Measurements from ENCODE around the gene ESRRB. TPM values are rescaled to one million over a fixed set of nuclear protein-coding genes. Genes with fewer than 3 reads are reported as not detected.

Gene ESRRB
- total RNA-seq, 1 donor from 2014 or later: 0.74 TPM

DNA sequence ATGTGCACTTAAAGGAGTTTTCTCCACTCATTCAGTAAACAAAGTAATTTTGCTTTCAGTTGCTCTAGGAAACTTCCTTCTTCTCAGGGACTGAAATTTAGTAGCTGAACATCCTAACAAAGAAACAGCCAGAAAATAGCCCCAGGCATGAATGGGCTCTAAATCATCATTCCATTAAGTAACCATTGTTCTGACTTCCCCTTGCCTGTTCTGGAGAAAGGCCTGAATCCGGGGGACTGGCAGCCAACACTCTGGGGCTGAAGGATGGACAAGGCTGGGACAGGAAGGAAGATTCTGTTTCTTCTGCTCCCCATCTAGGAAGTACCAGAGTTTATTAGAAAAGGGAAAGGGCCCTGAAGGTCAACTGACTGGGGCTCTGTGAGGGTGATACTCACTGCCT lies 104.5 kb downstream of the ESRRB start:
- TF ChIP-seq, protein P1, sequence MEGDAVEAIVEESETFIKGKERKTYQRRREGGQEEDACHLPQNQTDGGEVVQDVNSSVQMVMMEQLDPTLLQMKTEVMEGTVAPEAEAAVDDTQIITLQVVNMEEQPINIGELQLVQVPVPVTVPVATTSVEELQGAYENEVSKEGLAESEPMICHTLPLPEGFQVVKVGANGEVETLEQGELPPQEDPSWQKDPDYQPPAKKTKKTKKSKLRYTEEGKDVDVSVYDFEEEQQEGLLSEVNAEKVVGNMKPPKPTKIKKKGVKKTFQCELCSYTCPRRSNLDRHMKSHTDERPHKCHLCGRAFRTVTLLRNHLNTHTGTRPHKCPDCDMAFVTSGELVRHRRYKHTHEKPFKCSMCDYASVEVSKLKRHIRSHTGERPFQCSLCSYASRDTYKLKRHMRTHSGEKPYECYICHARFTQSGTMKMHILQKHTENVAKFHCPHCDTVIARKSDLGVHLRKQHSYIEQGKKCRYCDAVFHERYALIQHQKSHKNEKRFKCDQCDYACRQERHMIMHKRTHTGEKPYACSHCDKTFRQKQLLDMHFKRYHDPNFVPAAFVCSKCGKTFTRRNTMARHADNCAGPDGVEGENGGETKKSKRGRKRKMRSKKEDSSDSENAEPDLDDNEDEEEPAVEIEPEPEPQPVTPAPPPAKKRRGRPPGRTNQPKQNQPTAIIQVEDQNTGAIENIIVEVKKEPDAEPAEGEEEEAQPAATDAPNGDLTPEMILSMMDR (IDR thresholded peaks at IDR 0.05): no peak
- TF ChIP-seq POLR2A (IDR thresholded peaks at IDR 0.05) (no peak), POLR2AphosphoS5 (IDR thresholded peaks at IDR 0.05; ENCODE audit: insufficient read depth in 1 of 2, low read depth in 1 of 2) (no peak)
- Histone ChIP-seq H3K4me1 (no peaks in the 10 kb centered on the region), H3K9me3 (no peaks in the 10 kb centered on the region), H3K27me3 (no peaks in the 10 kb centered on the region), H3K4me3 (no peak overlapping the region), H3K36me3 (no peaks in the 10 kb centered on the region), H3K27ac (no peak overlapping the region)
- intact Hi-C loops (cut with DNase I): no loop called here
- no peak for DNase-seq (ENCODE audit: extremely low spot score in 2 of 2)

DNA sequence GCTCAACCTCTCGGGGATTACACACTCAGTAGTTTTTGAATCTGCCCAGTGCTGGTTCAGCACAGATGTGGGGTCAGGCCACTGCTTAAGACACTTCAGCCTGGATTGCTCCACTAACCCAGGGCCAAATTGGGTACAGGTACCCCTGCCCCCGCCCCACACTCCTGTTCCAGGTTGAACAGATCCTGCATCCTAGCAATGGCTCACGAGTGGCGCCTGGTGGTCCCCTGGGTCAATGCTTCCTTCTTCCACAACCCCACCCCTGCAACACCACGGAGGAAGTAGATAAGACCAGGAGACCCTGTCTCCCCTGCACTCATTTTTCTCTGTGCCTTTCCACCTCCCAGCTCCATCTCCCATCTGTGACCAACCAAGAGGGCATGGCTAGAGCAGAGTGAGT lies 108.4 kb downstream of the ESRRB start:
- intact Hi-C loops (cut with DNase I): no loop called here
- no peak for DNase-seq (ENCODE audit: extremely low spot score in 2 of 2)
- Histone ChIP-seq H3K9me3 (no peaks in the 10 kb centered on the region), H3K36me3 (no peaks in the 10 kb centered on the region), H3K4me3 (no peak overlapping the region), H3K27me3 (no peaks in the 10 kb centered on the region), H3K27ac (no peak overlapping the region), H3K4me1 (no peaks in the 10 kb centered on the region)
- TF ChIP-seq POLR2AphosphoS5 (IDR thresholded peaks at IDR 0.05; ENCODE audit: insufficient read depth in 1 of 2, low read depth in 1 of 2) (no peak), POLR2A (IDR thresholded peaks at IDR 0.05) (no peak)
- TF ChIP-seq, protein P1 (IDR thresholded peaks at IDR 0.05): no peak

DNA sequence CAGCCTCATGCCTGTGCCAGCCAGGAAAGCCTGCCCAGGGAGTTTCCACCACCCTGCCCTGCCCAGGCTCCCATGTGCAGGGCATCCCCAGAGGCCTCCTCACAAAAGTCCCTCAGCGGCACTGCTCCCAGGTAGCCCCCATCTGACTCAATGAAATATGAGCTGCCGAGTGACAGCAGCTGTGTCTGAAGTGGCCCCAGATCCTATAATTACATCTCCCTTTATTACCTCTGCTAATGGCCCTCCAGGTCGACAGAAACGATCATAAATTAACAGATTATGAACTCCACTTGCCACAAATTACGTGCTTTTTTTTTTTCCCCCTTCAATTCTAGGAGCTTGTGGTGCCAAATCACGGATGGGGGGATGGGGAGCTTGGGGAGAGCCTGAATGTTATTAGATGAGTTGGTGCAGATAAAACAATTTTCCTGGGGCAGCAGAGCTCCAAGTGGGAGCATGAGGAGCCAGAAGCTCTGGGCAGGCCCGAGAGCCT lies 110.4 kb downstream of the ESRRB start:
- Histone ChIP-seq H3K27me3 (no peaks in the 10 kb centered on the region), H3K9me3 (no peaks in the 10 kb centered on the region), H3K4me3 (no peak overlapping the region), H3K4me1 (no peaks in the 10 kb centered on the region), H3K36me3 (no peaks in the 10 kb centered on the region), H3K27ac (no peak overlapping the region)
- TF ChIP-seq POLR2AphosphoS5 (IDR thresholded peaks at IDR 0.05; ENCODE audit: insufficient read depth in 1 of 2, low read depth in 1 of 2) (no peak), POLR2A (IDR thresholded peaks at IDR 0.05) (no peak)
- TF ChIP-seq, protein P1 (IDR thresholded peaks at IDR 0.05): no peak
- DNase-seq (ENCODE audit: extremely low spot score in 2 of 2): no peak
- intact Hi-C loops (cut with DNase I): no loop called here

DNA sequence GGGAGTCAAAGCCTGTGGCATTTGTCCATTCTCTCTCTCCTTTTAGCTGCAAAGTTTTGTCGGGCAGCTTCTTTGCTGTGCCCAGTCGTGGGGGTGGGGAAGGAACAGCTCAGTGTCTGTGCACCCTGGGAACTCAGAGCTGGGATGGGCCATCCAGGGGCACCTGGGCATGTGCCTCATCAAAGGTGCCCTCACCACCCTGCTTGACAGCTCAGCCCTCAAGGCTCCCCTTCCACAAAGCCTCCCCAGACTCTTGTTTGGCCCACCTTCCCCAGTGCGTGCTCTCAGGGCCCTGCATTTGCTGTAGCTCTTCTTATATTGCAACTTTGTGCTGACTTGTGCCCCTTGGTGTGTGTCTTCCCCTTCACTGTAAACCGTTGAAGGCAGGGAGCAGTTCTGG lies 112.6 kb downstream of the ESRRB start:
- intact Hi-C loops (cut with DNase I): no loop called here
- no peak for DNase-seq (ENCODE audit: extremely low spot score in 2 of 2)
- no peak overlapping the region for H3K4me3 ChIP-seq
- no peaks in the 10 kb centered on the region for H3K4me1 ChIP-seq
- H3K27ac ChIP-seq: no peak overlapping the region
- no peaks in the 10 kb centered on the region for H3K9me3 ChIP-seq
- TF ChIP-seq POLR2A (IDR thresholded peaks at IDR 0.05) (no peak), POLR2AphosphoS5 (IDR thresholded peaks at IDR 0.05; ENCODE audit: insufficient read depth in 1 of 2, low read depth in 1 of 2) (no peak)
- TF ChIP-seq, protein P1 (IDR thresholded peaks at IDR 0.05): no peak
- H3K36me3 ChIP-seq: no peaks in the 10 kb centered on the region
- H3K27me3 ChIP-seq: no peaks in the 10 kb centered on the region

DNA sequence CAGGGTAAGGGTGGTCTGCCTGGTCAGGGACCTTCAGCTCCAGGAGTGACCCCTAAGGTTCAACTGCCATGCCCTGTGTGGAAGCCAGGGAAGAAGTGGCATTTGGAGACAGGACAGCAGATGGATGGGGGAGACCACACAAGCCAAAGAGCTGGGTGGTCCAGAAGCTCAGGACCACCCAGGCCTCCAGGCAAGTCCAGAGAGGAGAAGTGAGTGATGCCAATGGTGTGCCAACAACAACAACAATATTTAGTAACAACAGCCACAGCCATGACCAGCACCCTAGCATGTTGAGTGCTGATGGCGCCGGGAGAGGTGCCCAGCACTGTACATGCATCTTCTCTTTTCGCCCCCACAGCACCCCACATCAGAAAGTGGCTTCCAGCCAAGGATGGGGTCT lies 113.7 kb downstream of the ESRRB start:
- intact Hi-C loops (cut with DNase I): no loop called here
- DNase-seq (ENCODE audit: extremely low spot score in 2 of 2): no peak
- TF ChIP-seq POLR2AphosphoS5 (IDR thresholded peaks at IDR 0.05; ENCODE audit: insufficient read depth in 1 of 2, low read depth in 1 of 2) (no peak), POLR2A (IDR thresholded peaks at IDR 0.05) (no peak)
- TF ChIP-seq, protein P1 (IDR thresholded peaks at IDR 0.05): no peak

More for the DNA sequence above, 113.7 kb downstream of the ESRRB start:
- no peaks in the 10 kb centered on the region for H3K36me3 ChIP-seq
- no peak overlapping the region for H3K4me3 ChIP-seq
- no peak overlapping the region for H3K27ac ChIP-seq
- H3K9me3 ChIP-seq: no peaks in the 10 kb centered on the region
- H3K4me1 ChIP-seq: no peaks in the 10 kb centered on the region
- H3K27me3 ChIP-seq: no peaks in the 10 kb centered on the region

All from vagina (tissue), 2 donors.